Mucosa of descending colon (tissue), 3 donors: Measurements from ENCODE around the gene FLYWCH1. TPM values are rescaled to one million over a fixed set of nuclear protein-coding genes. Genes with fewer than 3 reads are reported as not detected.

Source experiments
- ATAC-seq: fragments of 200-7000 bp; cut with Tn5 transposase; one replicate; pipeline ENCODE4 v1.9.1; 2020; ENCODE audit warnings: mild to moderate bottlenecking, moderate library complexity
- DNase-seq, 3 donors: peaks; one replicate each; pipeline ENCODE4 v3.0.0-alpha.2; 2020
- H3K36me3 ChIP-seq: fragments of 200-600 bp; one replicate; pipeline ENCODE4 v1.8.0; 2021; ENCODE audit warnings: low read depth, mild to moderate bottlenecking
- H3K4me1 ChIP-seq: fragments of 200-600 bp; one replicate; pipeline ENCODE4 v1.8.0; 2021; ENCODE audit warnings: low read depth, mild to moderate bottlenecking
- H3K4me3 ChIP-seq: fragments of 200-600 bp; one replicate; pipeline ENCODE4 v1.8.0; 2021; ENCODE audit warnings: mild to moderate bottlenecking
- H3K9me3 ChIP-seq: fragments of 200-600 bp; one replicate; pipeline ENCODE4 v1.8.0; 2021; ENCODE audit warnings: mild to moderate bottlenecking
- intact Hi-C, 2 donors: fragments of 100-400 bp; cut with DNase I in 1 of 2; cut with micrococcal nuclease in 1 of 2; formaldehyde crosslinking; loops; one replicate each; pipeline versions ENCODE4 v1.11.0 to v1.11.1; 2022; cut with DNase I, micrococcal nuclease
- total RNA-seq, 3 donors: library from RNA; stranded (reverse); fragmentation: NEBNext Ultra II Directional in 2 of 3; extraction: Animal tissue kit (Norgen Biotek cat#: 25700) in 2 of 3; gene quantifications; one replicate each; pipeline versions ENCODE4 v1.2.1 to v1.2.4, GENCODE V29; 2021 to 2023
- TF ChIP-seq, protein P1 (sequence below): fragments of 200-600 bp; IDR thresholded peaks from one replicate; pipeline ENCODE4 v1.8.0; 2022; ENCODE audit warnings: antibody characterized with exemption, mild to moderate bottlenecking
- donor health status: DM: no; HTN: no; CAD: no; lungs with moderate emphysema.
- donor health status: DM: no; HTN: no; CAD: no.
- donor health status: DM: no; HTN: yes; CAD: no.

Gene FLYWCH1
- total RNA-seq, 3 donors from 2014 or later: 26.6 to 46.0 (median 34.3) TPM

DNA sequence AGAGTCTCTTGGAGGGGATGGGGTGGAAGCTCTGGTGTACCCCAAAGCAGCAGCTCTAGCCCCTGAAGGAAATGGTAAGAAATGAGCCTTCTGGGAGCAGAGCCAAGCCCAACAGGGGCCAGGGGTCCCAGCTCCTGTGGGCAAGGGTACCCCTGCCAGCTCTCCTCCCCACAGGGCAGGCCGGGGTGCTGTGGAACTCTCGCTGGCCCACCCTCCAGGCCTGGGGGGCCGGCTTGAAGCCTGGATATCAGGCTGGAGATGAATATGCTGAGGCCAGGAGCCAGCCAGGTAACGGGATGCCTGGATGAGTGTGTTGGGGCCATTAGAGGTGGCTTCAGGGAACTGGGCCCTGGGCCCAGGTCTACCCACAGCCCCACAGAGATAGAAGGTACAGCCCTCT, 88.8 kb downstream of the FLYWCH1 start:
- Histone ChIP-seq H3K9me3 (no peaks in the 10 kb centered on the region), H3K4me1 (peaks cover 10% of the 10 kb centered on the region), H3K4me3 (no peak overlapping the region), H3K36me3 (no peaks in the 10 kb centered on the region)
- intact Hi-C loops: no loop called here
- no peak for DNase-seq
- no peak for ATAC-seq
- TF ChIP-seq, protein P1, sequence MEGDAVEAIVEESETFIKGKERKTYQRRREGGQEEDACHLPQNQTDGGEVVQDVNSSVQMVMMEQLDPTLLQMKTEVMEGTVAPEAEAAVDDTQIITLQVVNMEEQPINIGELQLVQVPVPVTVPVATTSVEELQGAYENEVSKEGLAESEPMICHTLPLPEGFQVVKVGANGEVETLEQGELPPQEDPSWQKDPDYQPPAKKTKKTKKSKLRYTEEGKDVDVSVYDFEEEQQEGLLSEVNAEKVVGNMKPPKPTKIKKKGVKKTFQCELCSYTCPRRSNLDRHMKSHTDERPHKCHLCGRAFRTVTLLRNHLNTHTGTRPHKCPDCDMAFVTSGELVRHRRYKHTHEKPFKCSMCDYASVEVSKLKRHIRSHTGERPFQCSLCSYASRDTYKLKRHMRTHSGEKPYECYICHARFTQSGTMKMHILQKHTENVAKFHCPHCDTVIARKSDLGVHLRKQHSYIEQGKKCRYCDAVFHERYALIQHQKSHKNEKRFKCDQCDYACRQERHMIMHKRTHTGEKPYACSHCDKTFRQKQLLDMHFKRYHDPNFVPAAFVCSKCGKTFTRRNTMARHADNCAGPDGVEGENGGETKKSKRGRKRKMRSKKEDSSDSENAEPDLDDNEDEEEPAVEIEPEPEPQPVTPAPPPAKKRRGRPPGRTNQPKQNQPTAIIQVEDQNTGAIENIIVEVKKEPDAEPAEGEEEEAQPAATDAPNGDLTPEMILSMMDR: no peak

Other genes starting within 250 kb of the FLYWCH1 start
- gene KCTD5, start 229.4 kb upstream of the FLYWCH1 start, total RNA-seq: 10 to 100 TPM; 28.2 to 80.7 (median 48.5) TPM
- 1 to 10 TPM; 1.1 to 2.2 (median 1.4) TPM for gene PRSS27, start 191.7 kb upstream of the FLYWCH1 start, total RNA-seq
- gene SRRM2, start 159.3 kb upstream of the FLYWCH1 start, total RNA-seq: 100 to 1,000 TPM; 538 to 819 (median 692) TPM
- gene ELOB, start 134.7 kb upstream of the FLYWCH1 start, total RNA-seq: 100 to 1,000 TPM; 231 to 296 (median 285) TPM
- gene PRSS33, start 124.4 kb upstream of the FLYWCH1 start, total RNA-seq: not detected
- gene PRSS41, start 113.5 kb upstream of the FLYWCH1 start, total RNA-seq: not detected
- gene PRSS21, start 94.7 kb upstream of the FLYWCH1 start, total RNA-seq: 1 to 10 TPM in 1 of 3 donors, under 1 TPM in 2; 0.51 to 4.1 (median 0.58) TPM
- 10 to 100 TPM in 2 of 3 donors, 1 to 10 TPM in 1; 6.8 to 40.7 (median 24.3) TPM for gene ZG16B, start 81.6 kb upstream of the FLYWCH1 start, total RNA-seq
- gene PRSS22, start 53.8 kb upstream of the FLYWCH1 start, total RNA-seq: 10 to 100 TPM in 1 of 3 donors, 1 to 10 TPM in 2; 1.6 to 29.0 (median 1.9) TPM
- gene FLYWCH2, start 28.7 kb upstream of the FLYWCH1 start, total RNA-seq: 10 to 100 TPM; 23.3 to 26.9 (median 25.3) TPM
- 1 to 10 TPM in 2 of 3 donors, under 1 TPM in 1; 0.22 to 1.7 (median 1.3) TPM for gene KREMEN2, start 52.3 kb downstream of the FLYWCH1 start, total RNA-seq
- 10 to 100 TPM in 1 of 3 donors, 1 to 10 TPM in 2; 4.2 to 16.1 (median 8.0) TPM for gene PAQR4, start 57.4 kb downstream of the FLYWCH1 start, total RNA-seq
- 10 to 100 TPM in 1 of 3 donors, 1 to 10 TPM in 2; 3.1 to 20.0 (median 6.9) TPM for gene PKMYT1, start 68.5 kb downstream of the FLYWCH1 start, total RNA-seq
- under 1 TPM; 0.14 to 0.61 (median 0.47) TPM for gene CLDN9, start 101.0 kb downstream of the FLYWCH1 start, total RNA-seq
- gene CLDN6, start 106.3 kb downstream of the FLYWCH1 start, total RNA-seq: not detected
- gene TNFRSF12A, start 108.4 kb downstream of the FLYWCH1 start, total RNA-seq: 1 to 10 TPM; 5.4 to 8.6 (median 6.7) TPM
- gene HCFC1R1, start 112.0 kb downstream of the FLYWCH1 start, total RNA-seq: 10 to 100 TPM; 19.7 to 33.3 (median 26.5) TPM
- gene THOC6, start 112.1 kb downstream of the FLYWCH1 start, total RNA-seq: 10 to 100 TPM; 23.7 to 26.0 (median 25.7) TPM
- 100 to 1,000 TPM in 1 of 3 donors, 10 to 100 TPM in 2; 49.1 to 102 (median 75.5) TPM for gene BICDL2, start 125.0 kb downstream of the FLYWCH1 start, total RNA-seq
- gene MMP25, start 134.6 kb downstream of the FLYWCH1 start, total RNA-seq: 1 to 10 TPM in 2 of 3 donors, under 1 TPM in 1; 0.69 to 4.0 (median 2.1) TPM
- 100 to 1,000 TPM; 394 to 627 (median 413) TPM for gene IL32, start 153.7 kb downstream of the FLYWCH1 start, total RNA-seq
- gene ZSCAN10, start 187.4 kb downstream of the FLYWCH1 start, total RNA-seq: not detected
- gene ZNF205, start 200.7 kb downstream of the FLYWCH1 start, total RNA-seq: 10 to 100 TPM in 2 of 3 donors, 1 to 10 TPM in 1; 8.5 to 10.2 (median 10.2) TPM
- gene ZNF213, start 223.1 kb downstream of the FLYWCH1 start, total RNA-seq: 10 to 100 TPM; 10.3 to 18.1 (median 14.1) TPM